Thoracic aorta (tissue), 2 donors: ENCODE measurements around the gene WNT2. TPM values are rescaled to one million over a fixed set of nuclear protein-coding genes. Genes with fewer than 3 reads are reported as not detected.
"Not testable (repeated sequence)": the region's sequence is repeated elsewhere in the genome, so short reads cannot be mapped to it uniquely, and the experiment has no call there.

Experiments
- ATAC-seq: fragments of 150-250 bp; one replicate; pipeline ENCODE4 v1.8.0; 2017; ENCODE audit warnings: low read depth; ENCODE audit not compliant: insufficient number of reproducible peaks, low FRiP score
- DNase-seq: peaks from one replicate; pipeline ENCODE4 v3.0.0-alpha.2; 2020; ENCODE audit warnings: low spot score
- H3K27ac ChIP-seq, 2 donors: fragments of 200-600 bp; sonication (generic); 1 replicate in 1 of 2; 2 replicates in 1 of 2; pipeline ENCODE4 v1.5.1; 2016; ENCODE audit warnings: mild to moderate bottlenecking in 2 of 2, moderate library complexity in 2 of 2
- H3K27me3 ChIP-seq: fragments of 200-600 bp; sonication (generic); replicated peaks from 2 replicates; pipeline ENCODE4 v1.6.0; 2016; ENCODE audit warnings: mild to moderate bottlenecking; ENCODE audit not compliant: insufficient read depth
- H3K36me3 ChIP-seq: fragments of 200-600 bp; sonication (generic); one replicate; pipeline ENCODE4 v1.5.1; 2016
- H3K4me1 ChIP-seq, 2 donors: fragments of 200-600 bp; sonication (generic); 1 replicate in 1 of 2; 2 replicates in 1 of 2; pipeline versions ENCODE4 v1.5.1 to v1.6.0; 2016; ENCODE audit warnings: low read depth in 2 of 2, mild to moderate bottlenecking in 1 of 2; ENCODE audit not compliant: control insufficient read depth in 1 of 2
- H3K4me3 ChIP-seq: fragments of 200-600 bp; sonication (generic); 2 replicates; pipeline ENCODE4 v1.5.1; 2016; ENCODE audit warnings: mild to moderate bottlenecking
- H3K9me3 ChIP-seq: fragments of 200-600 bp; sonication (generic); 2 replicates; pipeline ENCODE4 v1.5.1; 2016
- total RNA-seq, 2 donors: library from RNA; depleted of rRNA; stranded (reverse); fragments of >200 nt; gene quantifications; one replicate each; pipeline versions ENCODE4 v1.1.0 to v1.2.3, GENCODE V29; 2016
- TF ChIP-seq, protein P1 (sequence below): fragments of 200-600 bp; sonication (generic); IDR thresholded peaks from one replicate; pipeline ENCODE4 v1.5.1; 2019; ENCODE audit warnings: antibody characterized with exemption

The WNT2 gene
- total RNA-seq, 2 donors from 2014 or later: 17.1 TPM; not detected in 1

DNA sequence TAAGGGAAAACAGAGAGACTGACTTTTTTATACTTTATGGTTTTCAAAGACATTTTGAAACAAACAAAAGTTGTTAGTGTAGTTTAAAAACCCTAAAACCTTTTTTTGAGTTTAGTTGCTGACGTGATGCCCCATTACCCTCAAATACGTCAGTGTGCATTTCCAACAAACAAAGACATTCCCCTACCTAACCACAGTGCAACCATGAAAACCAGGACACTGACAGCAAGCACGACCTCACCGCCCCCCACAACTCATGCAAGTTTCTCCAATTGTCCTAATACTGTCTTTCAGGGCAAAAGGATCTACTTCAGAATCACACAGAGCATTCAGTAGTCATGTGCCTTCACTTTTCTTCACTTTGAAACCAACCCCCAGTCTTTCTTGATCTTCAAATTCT is 75.0 kb downstream of the WNT2 start:
- DNase-seq (no peak), ATAC-seq (no peak)
- Histone ChIP-seq H3K4me1 (no peaks in the 10 kb centered on the region), H3K9me3 (peaks cover 3% of the 10 kb centered on the region), H3K27ac (no peak overlapping the region), H3K27me3 (no peaks in the 10 kb centered on the region), H3K4me3 (no peak overlapping the region), H3K36me3 (no peaks in the 10 kb centered on the region)
- TF ChIP-seq, protein P1, sequence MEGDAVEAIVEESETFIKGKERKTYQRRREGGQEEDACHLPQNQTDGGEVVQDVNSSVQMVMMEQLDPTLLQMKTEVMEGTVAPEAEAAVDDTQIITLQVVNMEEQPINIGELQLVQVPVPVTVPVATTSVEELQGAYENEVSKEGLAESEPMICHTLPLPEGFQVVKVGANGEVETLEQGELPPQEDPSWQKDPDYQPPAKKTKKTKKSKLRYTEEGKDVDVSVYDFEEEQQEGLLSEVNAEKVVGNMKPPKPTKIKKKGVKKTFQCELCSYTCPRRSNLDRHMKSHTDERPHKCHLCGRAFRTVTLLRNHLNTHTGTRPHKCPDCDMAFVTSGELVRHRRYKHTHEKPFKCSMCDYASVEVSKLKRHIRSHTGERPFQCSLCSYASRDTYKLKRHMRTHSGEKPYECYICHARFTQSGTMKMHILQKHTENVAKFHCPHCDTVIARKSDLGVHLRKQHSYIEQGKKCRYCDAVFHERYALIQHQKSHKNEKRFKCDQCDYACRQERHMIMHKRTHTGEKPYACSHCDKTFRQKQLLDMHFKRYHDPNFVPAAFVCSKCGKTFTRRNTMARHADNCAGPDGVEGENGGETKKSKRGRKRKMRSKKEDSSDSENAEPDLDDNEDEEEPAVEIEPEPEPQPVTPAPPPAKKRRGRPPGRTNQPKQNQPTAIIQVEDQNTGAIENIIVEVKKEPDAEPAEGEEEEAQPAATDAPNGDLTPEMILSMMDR: no peak

- H3K27me3 ChIP-seq, H3K4me3 ChIP-seq, H3K9me3 ChIP-seq, H3K4me1 ChIP-seq, ATAC-seq, H3K36me3 ChIP-seq, DNase-seq, H3K27ac ChIP-seq: not testable (repeated sequence)
These were observed 77.2 kb downstream of the WNT2 start for GRCh38 chr7:117245703-117246102.

DNA sequence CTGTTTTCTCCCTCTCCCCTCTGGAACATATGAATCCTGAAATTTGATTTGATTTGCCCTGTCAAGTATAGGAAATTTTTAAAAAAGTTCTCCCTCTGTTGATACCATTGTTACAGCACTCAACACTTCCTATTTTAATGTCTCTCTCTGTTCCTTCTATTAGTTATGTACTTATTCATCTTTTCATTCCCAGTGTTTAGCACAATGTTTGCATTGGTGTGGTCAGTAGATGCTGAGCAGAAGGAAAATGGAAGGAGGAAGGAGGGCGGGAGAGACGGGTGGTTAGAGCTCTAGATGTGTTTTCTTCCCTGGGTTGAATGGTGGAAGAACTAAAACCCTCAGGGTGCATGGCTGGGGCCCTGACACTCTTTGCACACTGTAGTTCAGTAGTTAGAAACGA is 79.5 kb downstream of the WNT2 start:
- no peaks in the 10 kb centered on the region for H3K36me3 ChIP-seq
- H3K9me3 ChIP-seq: peaks cover 3% of the 10 kb centered on the region
- H3K27me3 ChIP-seq: no peaks in the 10 kb centered on the region
- ATAC-seq: no peak
- H3K4me3 ChIP-seq: no peak overlapping the region
- no peak overlapping the region for H3K27ac ChIP-seq
- no peaks in the 10 kb centered on the region for H3K4me1 ChIP-seq
- TF ChIP-seq, protein P1: no peak
- no peak for DNase-seq

DNA sequence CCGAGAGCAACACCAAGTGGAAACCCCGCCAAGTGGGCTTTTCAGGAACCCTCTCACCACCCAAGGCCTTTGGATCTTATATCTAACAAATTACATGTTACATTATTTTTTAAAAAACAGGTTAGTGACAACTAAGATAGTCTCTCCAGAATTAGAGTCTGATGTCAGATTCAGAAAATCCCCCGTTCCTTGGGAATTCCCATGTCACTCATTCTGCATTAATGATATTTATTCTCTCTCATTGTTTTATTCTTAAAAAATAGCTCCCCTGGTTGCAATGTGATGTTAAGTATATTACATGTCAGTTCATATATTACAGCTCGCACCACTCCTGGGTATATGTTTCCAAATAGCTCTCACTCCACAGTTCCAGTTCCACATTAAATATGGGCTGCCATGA is 81.8 kb downstream of the WNT2 start:
- no peak for DNase-seq
- H3K9me3 ChIP-seq: peaks cover 4% of the 10 kb centered on the region
- TF ChIP-seq, protein P1: no peak
- no peak overlapping the region for H3K4me3 ChIP-seq
- no peaks in the 10 kb centered on the region for H3K27me3 ChIP-seq
- ATAC-seq: no peak
- no peaks in the 10 kb centered on the region for H3K4me1 ChIP-seq
- no peaks in the 10 kb centered on the region for H3K36me3 ChIP-seq
- no peak overlapping the region for H3K27ac ChIP-seq

GRCh38 chr7:117238937-117239336 is 83.9 kb downstream of the WNT2 start:
- Histone ChIP-seq H3K4me3 (no peak overlapping the region), H3K27me3 (no peaks in the 10 kb centered on the region), H3K4me1 (no peaks in the 10 kb centered on the region), H3K36me3 (no peaks in the 10 kb centered on the region), H3K27ac (no peak overlapping the region), H3K9me3 (peaks cover 2% of the 10 kb centered on the region)
- DNase-seq (no peak), ATAC-seq (no peak)
- TF ChIP-seq, protein P1: no peak

DNA sequence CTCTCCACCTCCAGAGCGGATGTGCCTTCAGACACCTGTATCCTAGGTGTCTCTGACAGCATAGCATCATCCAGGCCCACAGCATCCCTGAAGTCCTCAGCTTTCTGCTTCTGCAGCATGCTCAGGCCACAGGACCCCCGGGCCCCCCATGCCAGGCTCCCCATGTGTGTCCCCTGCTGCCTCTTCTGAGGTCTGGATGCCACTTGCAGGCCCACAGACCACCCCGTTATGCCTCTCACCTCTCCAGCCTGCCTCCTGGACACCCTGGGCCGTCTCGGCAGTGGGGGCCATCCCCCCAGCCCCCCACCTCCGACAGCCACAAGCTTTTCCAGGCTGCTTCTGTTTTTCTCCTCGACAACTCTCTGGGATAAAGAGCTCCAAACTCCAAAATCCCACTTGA is 84.4 kb downstream of the WNT2 start:
- ATAC-seq: no peak
- Histone ChIP-seq H3K27me3 (no peaks in the 10 kb centered on the region), H3K9me3 (peaks cover 2% of the 10 kb centered on the region), H3K4me3 (no peak overlapping the region), H3K27ac (no peak overlapping the region), H3K36me3 (no peaks in the 10 kb centered on the region), H3K4me1 (no peaks in the 10 kb centered on the region)
- TF ChIP-seq, protein P1: no peak
- DNase-seq: no peak
